GM21390 (cell line): Measurements from ENCODE around the gene KRTAP10-1.
"Not testable (repeated sequence)": the region's sequence is repeated elsewhere in the genome, so short reads cannot be mapped to it uniquely, and the experiment has no call there.

Experiments
- ATAC-seq: cut with Tn5 transposase; IDR thresholded peaks from one replicate; pipeline ENCODE4 v1.9.1; 2021; ENCODE audit not compliant: unreplicated experiment

The KRTAP10-1 gene

GRCh38 chr21:44539991-44540666, at the start of gene KRTAP10-1:
TSS of gene KRTAP10-1 (minus strand) at chr21:44540195. CDS start at chr21:44540150, 45 bp downstream.
- ATAC-seq = no peak

- no peak for ATAC-seq
Measured at GRCh38 chr21:44589094-44589493, 49.1 kb upstream of the KRTAP10-1 start.

GRCh38 chr21:44585892-44586291, 45.9 kb upstream of the KRTAP10-1 start:
- no peak for ATAC-seq

- no peak for ATAC-seq
Measured at GRCh38 chr21:44583800-44584147, 43.8 kb upstream of the KRTAP10-1 start.

GRCh38 chr21:44583089-44583799, 43.2 kb upstream of the KRTAP10-1 start:
- ATAC-seq = no peak

GRCh38 chr21:44582055-44582454, 42.1 kb upstream of the KRTAP10-1 start:
- ATAC-seq = no peak

GRCh38 chr21:44581158-44581557, 41.2 kb upstream of the KRTAP10-1 start:
- no peak for ATAC-seq

GRCh38 chr21:44580231-44580821, 40.3 kb upstream of the KRTAP10-1 start, which contains the start of gene KRTAP10-5:
TSS of gene KRTAP10-5 (minus strand) at chr21:44580604. CDS start at chr21:44580578, 26 bp downstream.
- not testable (repeated sequence) for ATAC-seq

- no peak for ATAC-seq
Measured at GRCh38 chr21:44579833-44580144, 39.8 kb upstream of the KRTAP10-1 start.

GRCh38 chr21:44579056-44579832, 39.2 kb upstream of the KRTAP10-1 start:
- ATAC-seq = no peak

GRCh38 chr21:44578371-44579055, 38.5 kb upstream of the KRTAP10-1 start:
- no peak for ATAC-seq

- ATAC-seq = no peak
Measured at GRCh38 chr21:44576025-44576420, 36.0 kb upstream of the KRTAP10-1 start.

- no peak for ATAC-seq
Measured at GRCh38 chr21:44575307-44576024, 35.5 kb upstream of the KRTAP10-1 start.

GRCh38 chr21:44574457-44575306, 34.7 kb upstream of the KRTAP10-1 start:
- no peak for ATAC-seq

- not testable (repeated sequence) for ATAC-seq
Measured at GRCh38 chr21:44573630-44574456, 33.8 kb upstream of the KRTAP10-1 start, which contains the start of gene KRTAP10-4. TSS of gene KRTAP10-4 (plus strand) at chr21:44573729. CDS start at chr21:44573759, 30 bp downstream.

- ATAC-seq = no peak
Measured at GRCh38 chr21:44572959-44573583, 33.1 kb upstream of the KRTAP10-1 start.

GRCh38 chr21:44571844-44572782, 32.1 kb upstream of the KRTAP10-1 start:
- ATAC-seq = no peak
